Stimulated activated naive CD4-positive, alpha-beta T cell treated with Interleukin-2 at 50 U/mL for 16 hours (primary cell): ENCODE measurements around the gene TLE4.
"Not testable (repeated sequence)": the region's sequence is repeated elsewhere in the genome, so short reads cannot be mapped to it uniquely, and the experiment has no call there.

Experiments
- DNase-seq: peaks from one replicate; lab custom pipeline; 2025; lab: John Stamatoyannopoulos, UW

The TLE4 gene

GRCh38 chr9:79604149-79604548 lies 32.4 kb downstream of the TLE4 start:
- no peak for DNase-seq

- DNase-seq, result no peak
Observed at GRCh38 chr9:79604921-79605562, 33.3 kb downstream of the TLE4 start.

GRCh38 chr9:79606529-79606928 lies 34.8 kb downstream of the TLE4 start:
- not testable (repeated sequence) for DNase-seq

- DNase-seq, result no peak
Observed at GRCh38 chr9:79609468-79610018, 37.8 kb downstream of the TLE4 start.

- no peak for DNase-seq
Observed at GRCh38 chr9:79610019-79610631, 38.4 kb downstream of the TLE4 start.

- DNase-seq, result no peak
Observed at GRCh38 chr9:79610791-79611614, 39.2 kb downstream of the TLE4 start.

- DNase-seq, result no peak
Observed at GRCh38 chr9:79613145-79613544, 41.4 kb downstream of the TLE4 start.

GRCh38 chr9:79615038-79615437 lies 43.3 kb downstream of the TLE4 start:
- DNase-seq, result no peak

- no peak for DNase-seq
Observed at GRCh38 chr9:79616013-79616412, 44.2 kb downstream of the TLE4 start.

- DNase-seq, result no peak
Observed at GRCh38 chr9:79616971-79617370, 45.2 kb downstream of the TLE4 start.

GRCh38 chr9:79617395-79617794 lies 45.6 kb downstream of the TLE4 start:
- no peak for DNase-seq

GRCh38 chr9:79619930-79620329 lies 48.2 kb downstream of the TLE4 start:
- DNase-seq, result no peak

GRCh38 chr9:79621916-79622575 lies 50.3 kb downstream of the TLE4 start:
- no peak for DNase-seq

GRCh38 chr9:79623799-79624721 lies 52.3 kb downstream of the TLE4 start:
- peak; percentile 9 for DNase-seq

- DNase-seq, result no peak
Observed at GRCh38 chr9:79629721-79630120, 58.0 kb downstream of the TLE4 start.

- no peak for DNase-seq
Observed at GRCh38 chr9:79630521-79631403, 59.0 kb downstream of the TLE4 start.

GRCh38 chr9:79632060-79632459 lies 60.3 kb downstream of the TLE4 start:
- DNase-seq, result no peak

- no peak for DNase-seq
Observed at GRCh38 chr9:79632705-79633104, 60.9 kb downstream of the TLE4 start.

- DNase-seq, result no peak
Observed at GRCh38 chr9:79633558-79633957, 61.8 kb downstream of the TLE4 start.
